ENCODE measurements around the gene GSTA2.
A peak's percentile ranks its signal among the peaks of the same experiment; 100 is the strongest.
"Not testable (repeated sequence)": the region's sequence is repeated elsewhere in the genome, so short reads cannot be mapped to it uniquely, and the experiment has no call there.

Gene GSTA2

GRCh38 chr6:52763322-52763916, at the start of gene GSTA2:
Gene GSTA2 (minus strand): TSS chr6:52763475. CDS start chr6:52757947, 5,528 bp downstream.
- H3K4me3 Mint-ChIP-seq; H3K36me3 Mint-ChIP-seq (ENCODE audit: low read depth); H3K27me3 Mint-ChIP-seq (ENCODE audit: low read depth, poor library complexity); DNase-seq: not testable (repeated sequence)
- H3K4me1 Mint-ChIP-seq, result peaks cover 22% of the 10 kb centered on the region
- peaks cover 15% of the 10 kb centered on the region for H3K9me3 Mint-ChIP-seq
- H3K27ac Mint-ChIP-seq, result peak within 1 kb of the TSS; percentile 83

- not testable (repeated sequence) for H3K4me3 Mint-ChIP-seq; H3K36me3 Mint-ChIP-seq (ENCODE audit: low read depth); H3K9me3 Mint-ChIP-seq; H3K4me1 Mint-ChIP-seq; H3K27ac Mint-ChIP-seq; DNase-seq
- peaks cover 16% of the 10 kb centered on the region for H3K27me3 Mint-ChIP-seq (ENCODE audit: low read depth, poor library complexity)
These were observed 46.5 kb upstream of the GSTA2 start for GRCh38 chr6:52809777-52810176.

GRCh38 chr6:52808660-52809059, 45.4 kb upstream of the GSTA2 start:
- Mint-ChIP-seq H3K9me3 (no peaks in the 10 kb centered on the region), H3K27me3 (ENCODE audit: low read depth, poor library complexity) (peaks cover 22% of the 10 kb centered on the region), H3K36me3 (ENCODE audit: low read depth) (no peaks in the 10 kb centered on the region), H3K27ac (no peak overlapping the region), H3K4me1 (no peaks in the 10 kb centered on the region), H3K4me3 (no peak overlapping the region)
- no peak for DNase-seq
- no peak for TF ChIP-seq CTCF (IDR thresholded peaks at IDR 0.05)

- H3K4me3 Mint-ChIP-seq, H3K9me3 Mint-ChIP-seq: not testable (repeated sequence)
These were observed 40.5 kb upstream of the GSTA2 start, which contains the start of gene GSTA1 for GRCh38 chr6:52803668-52804255. Gene GSTA1 (minus strand): TSS chr6:52803816. CDS start chr6:52799267, 4,549 bp downstream.

GRCh38 chr6:52802806-52803205, 39.5 kb upstream of the GSTA2 start:
- TF ChIP-seq CTCF (IDR thresholded peaks at IDR 0.05), result no peak
- DNase-seq, result no peak
- H3K9me3 Mint-ChIP-seq, result no peaks in the 10 kb centered on the region
- no peaks in the 10 kb centered on the region for H3K4me1 Mint-ChIP-seq
- no peaks in the 10 kb centered on the region for H3K36me3 Mint-ChIP-seq (ENCODE audit: low read depth)
- H3K27me3 Mint-ChIP-seq (ENCODE audit: low read depth, poor library complexity), result peaks cover 15% of the 10 kb centered on the region
- no peak overlapping the region for H3K27ac Mint-ChIP-seq
- no peak overlapping the region for H3K4me3 Mint-ChIP-seq

More at GRCh38 chr6:52803668-52804255, 40.5 kb upstream of the GSTA2 start, which contains the start of gene GSTA1:
- not testable (repeated sequence) for H3K4me1 Mint-ChIP-seq; H3K27ac Mint-ChIP-seq; DNase-seq; H3K36me3 Mint-ChIP-seq (ENCODE audit: low read depth)
- H3K27me3 Mint-ChIP-seq (ENCODE audit: low read depth, poor library complexity), result peaks cover 15% of the 10 kb centered on the region

- DNase-seq, result no peak
- Mint-ChIP-seq H3K27me3 (ENCODE audit: low read depth, poor library complexity) (peaks cover 12% of the 10 kb centered on the region), H3K36me3 (ENCODE audit: low read depth) (no peaks in the 10 kb centered on the region), H3K4me3 (no peak overlapping the region), H3K27ac (no peak overlapping the region), H3K9me3 (no peaks in the 10 kb centered on the region), H3K4me1 (no peaks in the 10 kb centered on the region)
- TF ChIP-seq CTCF (IDR thresholded peaks at IDR 0.05), result no peak
These were observed 38.0 kb upstream of the GSTA2 start for GRCh38 chr6:52801188-52801841.

- H3K27me3 Mint-ChIP-seq (ENCODE audit: low read depth, poor library complexity); H3K27ac Mint-ChIP-seq; H3K4me1 Mint-ChIP-seq; H3K9me3 Mint-ChIP-seq; DNase-seq; H3K4me3 Mint-ChIP-seq; H3K36me3 Mint-ChIP-seq (ENCODE audit: low read depth): not testable (repeated sequence)
These were observed 36.0 kb upstream of the GSTA2 start for GRCh38 chr6:52799272-52799671.

- Mint-ChIP-seq H3K9me3 (peaks cover 26% of the 10 kb centered on the region), H3K27me3 (ENCODE audit: low read depth, poor library complexity) (peaks cover 17% of the 10 kb centered on the region)
- H3K4me3 Mint-ChIP-seq; H3K4me1 Mint-ChIP-seq; DNase-seq; H3K36me3 Mint-ChIP-seq (ENCODE audit: low read depth); H3K27ac Mint-ChIP-seq: not testable (repeated sequence)
These were observed 31.1 kb upstream of the GSTA2 start for GRCh38 chr6:52794366-52794765.

All from nephron progenitor cell (in vitro differentiated cells).